Left lung (tissue), 10 donors: ENCODE results near the gene UGT1A9. TPM values are rescaled to one million over a fixed set of nuclear protein-coding genes. Genes with fewer than 3 reads are reported as not detected.

Source experiments
- ATAC-seq: fragments of 200-7000 bp; cut with Tn5 transposase; one replicate; pipeline ENCODE4 v1.9.1; 2020; ENCODE audit warnings: moderate library complexity
- DNase-seq, 4 donors: peaks; one replicate each; pipeline ENCODE4 v3.0.0-alpha.2; 2013 to 2020
- H3K27ac ChIP-seq, 2 donors: fragments of 200-600 bp; sonication (generic) in 1 of 2; one replicate each; pipeline versions ENCODE4 v1.5.0 to v1.8.0; 2020 to 2021
- H3K27me3 ChIP-seq, 2 donors: fragments of 200-600 bp; sonication (generic) in 1 of 2; one replicate each; pipeline versions ENCODE4 v1.5.0 to v1.8.0; 2020 to 2021
- H3K36me3 ChIP-seq, 2 donors: fragments of 200-600 bp; sonication (generic) in 1 of 2; one replicate each; pipeline versions ENCODE4 v1.5.0 to v1.8.0; 2020 to 2021
- H3K4me1 ChIP-seq, 2 donors: fragments of 200-600 bp; one replicate each; pipeline ENCODE4 v1.8.0; 2021
- H3K4me3 ChIP-seq, 2 donors: fragments of 200-600 bp; sonication (generic) in 1 of 2; one replicate each; pipeline versions ENCODE4 v1.5.0 to v1.8.0; 2020 to 2021; ENCODE audit warnings: mild to moderate bottlenecking in 1 of 2
- H3K9me3 ChIP-seq, 2 donors: fragments of 200-600 bp; sonication (generic) in 1 of 2; one replicate each; pipeline versions ENCODE4 v1.5.0 to v1.8.0; 2020 to 2021
- CTCF ChIP-seq, 2 donors: fragments of 200-600 bp; sonication (generic) in 1 of 2; IDR thresholded peaks; one replicate each; pipeline versions ENCODE4 v1.5.0 to v1.8.0; 2021; ENCODE audit warnings: antibody characterized with exemption in 2 of 2
- intact Hi-C, 2 donors: fragments of 100-400 bp; cut with DNase I; formaldehyde crosslinking; loops; one replicate each; pipeline versions ENCODE4 v1.11.2 to v1.14.2; 2022
- polyA plus RNA-seq, 6 donors: library from polyadenylated mRNA; unstranded; fragments of 120-200 nt; gene quantifications; one replicate each; pipeline ENCODE4 v1.2.1, GENCODE V29; 2013; ENCODE audit not compliant: insufficient read length in 6 of 6
- total RNA-seq, 2 donors: library from RNA; stranded (reverse); fragmentation: NEBNext Ultra II Directional; extraction: Animal tissue kit (Norgen Biotek cat#: 25700); gene quantifications; one replicate each; pipeline ENCODE4 v1.2.1, GENCODE V29; 2021
- donor health status: DM: no; HTN: yes; CAD: no.
- donor health status: DM: no; HTN: no; CAD: no.

UGT1A9 gene
- total and polyA plus RNA-seq, 8 donors, result not detected

DNA sequence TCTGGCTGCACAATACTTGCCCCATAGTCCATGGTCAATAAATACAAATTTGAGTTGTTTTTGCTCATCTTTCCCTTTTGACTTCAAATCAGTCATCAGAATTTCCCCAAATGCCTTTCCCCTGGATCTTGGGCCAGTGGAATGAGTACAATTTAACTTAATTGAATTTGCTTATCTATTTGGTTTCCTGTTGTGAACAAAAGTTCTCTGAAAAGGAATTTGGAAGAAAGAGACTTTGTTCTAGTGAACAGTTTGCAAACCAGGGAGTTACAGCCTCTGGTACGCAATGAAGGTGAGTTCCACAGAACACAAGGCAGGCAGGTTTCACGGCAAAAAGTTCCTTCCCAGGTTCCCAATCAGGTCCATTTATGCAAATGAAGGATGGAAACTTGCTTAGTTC is 87.2 kb downstream of the UGT1A9 start:
- ATAC-seq, result no peak
- Histone ChIP-seq H3K27ac (no peak overlapping the region), H3K27me3 (no peaks in the 10 kb centered on the region), H3K4me1 (no peaks in the 10 kb centered on the region), H3K9me3 (no peaks in the 10 kb centered on the region), H3K36me3 (no peaks in the 10 kb centered on the region), H3K4me3 (no peak overlapping the region)
- intact Hi-C loops, result no loop called here
- DNase-seq, result no peak
- no peak for TF ChIP-seq CTCF (IDR thresholded peaks at IDR 0.05)

- TF ChIP-seq CTCF (IDR thresholded peaks at IDR 0.05), result no peak
- Histone ChIP-seq H3K4me3 (no peak within 1 kb of the TSS), H3K9me3 (no peaks in the 10 kb centered on the region), H3K4me1 (no peaks in the 10 kb centered on the region), H3K27me3 (no peaks in the 10 kb centered on the region), H3K27ac (no peak within 1 kb of the TSS), H3K36me3 (no peaks in the 10 kb centered on the region)
- no peak for ATAC-seq
- no peak for DNase-seq
- intact Hi-C loops, result no loop called here
Measured at GRCh38 chr2:233760043-233760442, 88.3 kb downstream of the UGT1A9 start, which contains the start of gene UGT1A1. UGT1A1 (plus strand) TSS chr2:233760270; CDS start chr2:233760288, 18 bp downstream.

- no peaks in the 10 kb centered on the region for H3K36me3 ChIP-seq
- no peaks in the 10 kb centered on the region for H3K9me3 ChIP-seq
- TF ChIP-seq CTCF (IDR thresholded peaks at IDR 0.05), result no peak
- no peaks in the 10 kb centered on the region for H3K4me1 ChIP-seq
- H3K27ac ChIP-seq, result no peak overlapping the region
- DNase-seq (no peak), ATAC-seq (no peak)
- intact Hi-C loops, result no loop called here
- H3K4me3 ChIP-seq, result no peak overlapping the region
- H3K27me3 ChIP-seq, result peaks cover 0 to 7% of the 10 kb centered on the region in 2 donors
Measured at GRCh38 chr2:233761040-233761769, 89.5 kb downstream of the UGT1A9 start.

GRCh38 chr2:233764264-233764663 is 92.6 kb downstream of the UGT1A9 start:
- H3K9me3 ChIP-seq, result no peaks in the 10 kb centered on the region
- no peak for TF ChIP-seq CTCF (IDR thresholded peaks at IDR 0.05)
- H3K4me1 ChIP-seq, result no peaks in the 10 kb centered on the region
- ATAC-seq, result no peak
- H3K4me3 ChIP-seq, result no peak overlapping the region
- H3K27ac ChIP-seq, result no peak overlapping the region
- DNase-seq, result no peak
- peaks cover 0 to 10% of the 10 kb centered on the region in 2 donors for H3K27me3 ChIP-seq
- intact Hi-C loops, result no loop called here
- H3K36me3 ChIP-seq, result no peaks in the 10 kb centered on the region

DNA sequence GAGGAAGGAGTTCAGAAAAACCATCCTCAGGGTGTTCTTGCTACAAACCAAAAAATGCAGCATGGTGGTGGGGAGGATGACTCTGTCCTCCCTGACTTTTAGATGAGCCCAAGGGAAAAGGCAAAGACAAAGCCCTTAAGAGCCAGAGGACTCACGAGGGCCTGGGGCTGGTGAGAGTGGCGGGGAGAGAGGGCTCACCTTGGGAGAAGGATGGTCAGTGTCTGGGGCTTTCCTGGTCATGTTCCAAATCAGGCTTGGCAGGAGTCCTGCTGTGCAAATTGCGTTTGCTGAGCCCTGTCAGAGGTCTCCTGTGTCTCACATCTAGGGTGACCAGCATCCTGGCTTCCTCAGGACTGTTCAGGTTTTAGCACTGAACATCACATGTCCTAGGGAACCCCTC is 93.1 kb downstream of the UGT1A9 start:
- H3K27ac ChIP-seq, result no peak overlapping the region
- no peak for TF ChIP-seq CTCF (IDR thresholded peaks at IDR 0.05)

More for the DNA sequence above, 93.1 kb downstream of the UGT1A9 start:
- no peak overlapping the region for H3K4me3 ChIP-seq
- DNase-seq (no peak), ATAC-seq (no peak)
- H3K9me3 ChIP-seq, result no peaks in the 10 kb centered on the region
- H3K27me3 ChIP-seq, result peaks cover 0 to 10% of the 10 kb centered on the region in 2 donors
- no peaks in the 10 kb centered on the region for H3K4me1 ChIP-seq
- intact Hi-C loops, result no loop called here
- no peaks in the 10 kb centered on the region for H3K36me3 ChIP-seq
